SK-N-SH treated with all-trans-retinoic acid at 6 μM for 48 hours (cell line): ENCODE data around the gene BPIFA2.

Source experiments
- BACH2 ChIP-seq: fragments of 250-450 bp; sonication (Bioruptor Pico); IDR thresholded peaks from 2 replicates; pipeline ENCODE4 v1.9.0; 2021; ENCODE audit warnings: mild to moderate bottlenecking, borderline replicate concordance
- CSRNP3 ChIP-seq: fragments of 250-450 bp; sonication (Bioruptor Pico); IDR thresholded peaks from 2 replicates; pipeline ENCODE4 v1.5.1; 2021; ENCODE audit warnings: mild to moderate bottlenecking, moderate library complexity
- OSR1 ChIP-seq: fragments of 250-450 bp; sonication (Bioruptor Pico); IDR thresholded peaks from 2 replicates; pipeline ENCODE4 v1.8.0; 2022; ENCODE audit warnings: moderate library complexity, mild to moderate bottlenecking, inconsistent platforms
- PATZ1 ChIP-seq: fragments of 250-450 bp; sonication (Bioruptor Pico); IDR thresholded peaks from 2 replicates; pipeline ENCODE4 v1.8.0; 2020; ENCODE audit warnings: mild to moderate bottlenecking, moderate library complexity, borderline replicate concordance
- SNAI2 ChIP-seq: fragments of 250-450 bp; sonication (Bioruptor Pico); IDR thresholded peaks from 2 replicates; pipeline ENCODE4 v1.5.0; 2020; ENCODE audit warnings: mild to moderate bottlenecking, moderate library complexity
- TSHZ2 ChIP-seq: fragments of 250-450 bp; sonication (Bioruptor Pico); IDR thresholded peaks from 2 replicates; pipeline ENCODE4 v1.5.0; 2020; ENCODE audit warnings: mild to moderate bottlenecking, moderate library complexity
- ZC3H10 ChIP-seq: fragments of 250-450 bp; sonication (Bioruptor Pico); IDR thresholded peaks from 2 replicates; pipeline ENCODE4 v1.5.1; 2021; ENCODE audit warnings: mild to moderate bottlenecking, moderate library complexity

DNA sequence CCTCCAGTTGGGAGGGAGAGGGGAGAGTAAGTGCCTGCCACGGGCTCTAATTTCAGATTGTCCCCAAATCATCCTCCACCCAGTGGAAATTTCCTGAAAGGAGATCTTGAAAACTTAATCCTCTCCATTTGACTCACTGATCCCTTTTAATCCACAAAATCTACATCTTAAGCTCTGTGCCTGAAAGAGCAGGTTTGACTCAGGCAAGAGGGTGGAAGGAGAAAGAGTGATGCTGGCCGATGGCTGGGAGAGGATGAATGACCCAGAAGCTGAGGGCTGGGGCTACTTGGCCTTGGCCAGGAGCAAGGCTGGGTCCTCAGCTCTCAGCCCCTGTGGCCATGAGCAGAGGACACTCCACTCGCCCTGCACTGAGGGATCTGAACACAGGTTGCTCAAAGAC, 8.1 kb downstream of the BPIFA2 start:
- no peak for TF ChIP-seq PATZ1
- no peak for TF ChIP-seq OSR1
- TF ChIP-seq BACH2 (CRISPR knock-in tag): no peak
- TF ChIP-seq SNAI2: no peak
- TF ChIP-seq CSRNP3 (CRISPR knock-in tag): no peak
- no peak for TF ChIP-seq ZC3H10 (CRISPR knock-in tag)
- TF ChIP-seq TSHZ2 (CRISPR knock-in tag): no peak
